Activated T-cell treated with anti-CD3 and anti-CD28 coated beads, Interleukin-2, amount 50 U/mL, for 24 hours (primary cell): ENCODE results near the gene LGI1.

Experiments
- DNase-seq: peaks from one replicate; pipeline ENCODE4 v3.0.0-alpha.2; 2020
- H3K27ac Mint-ChIP-seq: 2 replicates; pipeline ENCODE4 v1.8.0; 2020; ENCODE audit warnings: mild to moderate bottlenecking, mixed read lengths
- H3K27me3 Mint-ChIP-seq: 2 replicates; pipeline ENCODE4 v1.8.0; 2020; ENCODE audit warnings: mixed read lengths
- H3K36me3 Mint-ChIP-seq: 2 replicates; pipeline ENCODE4 v1.8.0; 2020; ENCODE audit warnings: low read depth, mixed read lengths
- H3K4me1 Mint-ChIP-seq: 2 replicates; pipeline ENCODE4 v1.8.0; 2020; ENCODE audit warnings: low read depth, mixed read lengths
- H3K4me3 Mint-ChIP-seq: 2 replicates; pipeline ENCODE4 v1.8.0; 2020; ENCODE audit warnings: mild to moderate bottlenecking, moderate library complexity, mixed read lengths
- H3K9me3 Mint-ChIP-seq: 2 replicates; pipeline ENCODE4 v1.8.0; 2020; ENCODE audit warnings: mixed read lengths

LGI1 gene

DNA sequence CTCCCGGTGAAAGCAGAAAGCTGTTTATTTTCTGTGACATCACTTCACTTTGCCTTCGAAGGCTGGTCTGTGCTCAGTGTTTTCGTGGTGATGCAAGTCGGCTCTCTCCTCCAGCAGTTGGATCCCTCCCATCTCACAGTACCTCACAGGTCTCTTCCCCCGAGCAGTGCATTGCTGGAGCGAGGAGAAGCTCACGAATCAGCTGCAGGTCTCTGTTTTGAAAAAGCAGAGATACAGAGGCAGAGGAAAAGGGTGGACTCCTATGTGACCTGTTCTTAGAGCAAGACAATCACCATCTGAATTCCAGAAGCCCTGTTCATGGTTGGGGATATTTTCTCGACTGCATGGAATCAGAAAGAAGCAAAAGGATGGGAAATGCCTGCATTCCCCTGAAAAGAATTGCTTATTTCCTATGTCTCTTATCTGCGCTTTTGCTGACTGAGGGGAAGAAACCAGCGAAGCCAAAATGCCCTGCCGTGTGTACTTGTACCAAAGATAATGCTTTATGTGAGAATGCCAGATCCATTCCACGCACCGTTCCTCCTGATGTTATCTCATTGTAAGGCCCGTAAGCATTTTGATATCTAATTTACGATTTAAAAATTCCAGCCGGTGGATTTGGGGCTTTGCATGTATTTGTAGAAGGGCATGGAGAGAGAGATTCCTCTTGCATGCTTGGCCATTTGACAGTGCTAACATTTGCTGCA lies at the start of gene LGI1:
TSS of gene LGI1 (plus strand) at position 136 of the 707 bp plus-strand sequence. CDS start at position 345, 209 bp downstream.
- Mint-ChIP-seq H3K36me3 (no peaks in the 10 kb centered on the region), H3K4me3 (no peak within 1 kb of the TSS), H3K4me1 (peaks cover 14% of the 10 kb centered on the region), H3K27me3 (peaks cover 54% of the 10 kb centered on the region), H3K27ac (no peak within 1 kb of the TSS), H3K9me3 (no peaks in the 10 kb centered on the region)
- DNase-seq: no peak

DNA sequence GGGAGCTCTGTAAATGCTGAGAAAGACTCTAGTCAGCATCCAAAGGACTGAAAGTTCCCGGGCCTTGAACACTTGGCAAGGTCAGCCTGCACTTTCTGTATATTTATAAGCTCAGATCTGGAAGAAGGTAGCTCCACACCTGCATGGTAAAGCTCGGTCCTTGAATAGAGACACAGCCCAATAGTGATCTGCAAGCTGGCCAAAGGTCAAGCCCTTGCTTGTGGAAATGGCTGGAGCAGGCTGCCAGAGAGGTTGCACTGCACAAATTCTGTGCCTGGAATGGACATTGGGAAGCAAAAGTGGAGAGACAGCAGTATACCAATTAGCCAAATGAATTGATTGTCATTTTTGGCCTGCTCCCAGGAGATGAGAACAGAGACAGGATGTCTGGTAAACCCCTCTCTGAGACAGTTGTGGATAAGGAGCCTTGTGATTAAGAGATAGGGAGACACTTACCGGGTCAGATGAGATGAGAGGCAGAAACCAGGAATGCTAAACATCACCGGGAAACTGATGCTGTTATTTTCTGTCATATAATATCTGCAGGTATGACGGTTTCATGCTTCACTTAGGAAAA lies 47.3 kb upstream of the LGI1 start:
- no peaks in the 10 kb centered on the region for H3K36me3 Mint-ChIP-seq
- peaks cover 2% of the 10 kb centered on the region for H3K27me3 Mint-ChIP-seq
- no peak overlapping the region for H3K4me3 Mint-ChIP-seq
- no peaks in the 10 kb centered on the region for H3K9me3 Mint-ChIP-seq
- no peak for DNase-seq
- H3K4me1 Mint-ChIP-seq: peaks cover 16% of the 10 kb centered on the region
- H3K27ac Mint-ChIP-seq: no peak overlapping the region

DNA sequence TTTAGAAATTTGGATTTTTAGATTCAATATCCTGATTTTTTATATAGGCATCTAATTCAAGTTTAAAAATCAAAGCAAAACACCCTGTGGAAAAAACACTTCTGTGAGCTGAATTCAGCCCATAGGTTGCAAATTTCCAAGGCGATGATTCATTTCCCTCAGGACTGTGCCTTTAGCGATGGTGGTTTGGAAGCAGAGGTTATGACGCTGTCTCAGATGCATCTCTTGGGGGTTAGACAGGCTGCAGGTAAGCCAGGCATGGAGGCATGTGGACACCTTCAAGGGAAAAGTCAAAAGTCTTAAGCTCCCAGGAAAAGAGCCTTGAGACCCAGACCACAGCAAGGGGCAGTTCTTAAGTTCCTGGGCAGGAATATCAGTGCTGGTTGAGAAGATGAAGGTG lies 45.8 kb upstream of the LGI1 start:
- peaks cover 13% of the 10 kb centered on the region for H3K4me1 Mint-ChIP-seq
- DNase-seq: no peak
- no peaks in the 10 kb centered on the region for H3K9me3 Mint-ChIP-seq
- no peak overlapping the region for H3K4me3 Mint-ChIP-seq
- no peak overlapping the region for H3K27ac Mint-ChIP-seq
- peaks cover 2% of the 10 kb centered on the region for H3K27me3 Mint-ChIP-seq
- no peaks in the 10 kb centered on the region for H3K36me3 Mint-ChIP-seq

DNA sequence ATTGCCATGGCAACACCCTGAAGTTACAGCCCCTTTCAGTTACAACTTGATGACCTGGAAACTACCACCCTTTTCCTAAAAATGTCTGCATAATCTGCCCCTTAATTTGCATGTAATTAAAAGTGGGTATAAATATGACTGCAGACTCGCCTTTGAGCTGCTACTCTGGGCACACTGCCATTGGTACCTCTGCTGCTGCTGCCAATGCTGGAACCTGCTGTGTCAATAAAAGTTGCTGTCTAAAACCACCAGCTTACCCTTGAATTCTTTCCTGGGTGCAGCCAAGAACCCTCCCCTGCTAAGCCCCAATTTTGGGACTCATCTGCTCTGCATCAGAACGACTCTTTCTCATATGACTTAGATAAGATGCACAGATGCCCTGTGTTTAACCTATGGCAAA lies 45.1 kb upstream of the LGI1 start:
- Mint-ChIP-seq H3K27ac (no peak overlapping the region), H3K27me3 (peaks cover 8% of the 10 kb centered on the region), H3K36me3 (no peaks in the 10 kb centered on the region), H3K4me1 (peaks cover 6% of the 10 kb centered on the region), H3K4me3 (no peak overlapping the region), H3K9me3 (no peaks in the 10 kb centered on the region)
- DNase-seq: no peak

DNA sequence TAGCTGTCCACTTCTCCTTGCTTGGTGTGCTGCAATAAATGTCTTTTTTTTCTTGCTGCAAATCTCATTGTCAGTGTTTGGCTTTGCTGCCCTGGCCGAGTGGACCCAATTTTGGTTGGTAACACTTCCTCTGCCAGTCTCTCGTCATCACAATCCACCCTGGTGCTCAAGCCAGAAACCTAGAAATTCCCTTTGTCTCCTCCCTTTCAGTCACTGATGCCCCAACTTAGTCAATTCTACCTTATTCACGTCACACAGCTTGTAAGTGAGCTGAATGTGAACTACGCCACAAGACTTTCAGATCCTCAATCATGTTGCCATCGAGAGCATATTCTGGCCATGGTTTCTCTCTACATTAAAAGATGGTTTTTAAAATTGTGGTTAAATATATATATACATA lies 42.4 kb upstream of the LGI1 start:
- Mint-ChIP-seq H3K36me3 (no peaks in the 10 kb centered on the region), H3K9me3 (no peaks in the 10 kb centered on the region), H3K27me3 (peaks cover 26% of the 10 kb centered on the region), H3K4me1 (no peaks in the 10 kb centered on the region), H3K27ac (no peak overlapping the region), H3K4me3 (no peak overlapping the region)
- DNase-seq: no peak

DNA sequence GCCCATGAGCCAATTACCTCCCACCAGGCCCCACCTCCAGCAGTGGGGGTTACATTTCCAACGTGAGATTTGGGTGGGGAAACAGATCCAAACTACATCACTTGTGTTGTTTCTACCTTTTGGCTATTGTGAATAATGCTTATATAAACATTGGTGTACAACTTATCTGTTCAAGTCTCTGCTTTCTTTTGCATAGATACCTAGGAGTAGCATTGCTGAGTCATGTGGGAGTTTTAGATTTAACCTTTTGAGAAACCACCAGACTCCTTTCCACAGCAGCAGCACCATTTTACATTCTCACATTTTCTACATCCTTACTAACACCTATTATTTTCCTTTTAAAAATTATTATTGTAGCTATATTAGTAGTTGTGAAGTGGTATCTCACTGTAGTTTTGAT lies 41.0 kb upstream of the LGI1 start:
- Mint-ChIP-seq H3K9me3 (no peaks in the 10 kb centered on the region), H3K4me3 (no peak overlapping the region), H3K36me3 (no peaks in the 10 kb centered on the region), H3K4me1 (peaks cover 4% of the 10 kb centered on the region), H3K27me3 (peaks cover 35% of the 10 kb centered on the region), H3K27ac (no peak overlapping the region)
- no peak for DNase-seq

DNA sequence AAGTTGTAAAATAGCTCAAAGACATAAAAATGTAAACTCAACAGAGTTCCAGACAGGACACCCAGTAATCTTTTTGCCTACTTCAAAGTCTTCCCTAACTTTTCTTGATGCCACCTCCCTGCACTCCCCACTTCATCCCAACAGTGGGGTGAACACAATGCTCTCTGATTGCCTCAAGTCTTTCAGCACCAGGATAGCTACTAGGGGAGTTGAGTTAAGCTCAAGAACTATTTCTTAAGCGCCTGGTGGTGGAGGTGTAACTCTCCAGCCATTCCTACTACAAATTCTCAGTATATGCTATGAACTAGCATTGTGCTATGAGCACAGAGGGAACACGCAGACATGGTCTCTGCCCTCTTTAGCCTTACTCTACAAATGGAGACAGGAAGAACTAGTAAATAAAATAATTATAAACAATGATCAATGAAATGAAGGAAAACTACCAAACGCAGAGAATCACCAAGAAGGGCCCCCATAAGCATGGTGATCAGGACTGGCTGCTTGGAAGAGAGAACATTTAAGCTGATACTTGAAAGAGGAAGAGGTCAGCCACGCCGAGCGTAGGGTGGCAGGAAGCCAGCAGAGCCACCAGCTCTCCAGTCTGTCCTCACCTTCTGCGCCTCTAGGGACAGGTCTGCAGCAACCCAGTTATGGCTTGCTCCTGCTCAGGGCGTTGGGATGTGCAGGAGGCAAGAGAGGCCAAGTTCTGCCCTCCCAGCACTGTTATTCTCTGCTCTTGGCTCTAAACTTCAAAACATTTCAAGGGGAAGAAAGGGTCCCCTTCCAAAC lies 38.6 kb upstream of the LGI1 start:
- Mint-ChIP-seq H3K4me1 (peaks cover 4% of the 10 kb centered on the region), H3K9me3 (no peaks in the 10 kb centered on the region), H3K27ac (no peak overlapping the region), H3K36me3 (no peaks in the 10 kb centered on the region), H3K4me3 (no peak overlapping the region), H3K27me3 (peaks cover 50% of the 10 kb centered on the region)
- DNase-seq: no peak

DNA sequence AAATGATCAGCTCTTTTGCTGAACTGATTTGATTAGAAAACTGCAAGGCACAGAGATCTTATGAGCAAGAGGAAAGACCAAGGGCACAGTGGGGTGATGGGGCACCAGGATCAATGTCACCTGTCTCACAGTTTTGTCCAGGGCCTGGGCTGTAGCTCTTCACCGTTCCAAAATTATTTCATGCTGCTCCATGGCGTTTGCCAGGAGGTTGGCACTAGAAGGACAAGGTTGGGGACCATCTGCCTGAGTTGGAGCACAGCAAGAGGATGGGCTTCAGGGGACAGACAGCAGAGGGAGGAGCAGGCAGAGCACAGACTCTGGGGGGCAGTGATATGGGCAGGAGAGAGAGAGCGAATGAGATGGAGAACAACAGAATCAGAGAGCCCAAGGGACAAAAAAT lies 37.8 kb upstream of the LGI1 start:
- no peaks in the 10 kb centered on the region for H3K36me3 Mint-ChIP-seq
- H3K4me1 Mint-ChIP-seq: peaks cover 4% of the 10 kb centered on the region
- H3K27ac Mint-ChIP-seq: no peak overlapping the region
- H3K9me3 Mint-ChIP-seq: no peaks in the 10 kb centered on the region
- H3K27me3 Mint-ChIP-seq: peaks cover 54% of the 10 kb centered on the region
- no peak for DNase-seq
- no peak overlapping the region for H3K4me3 Mint-ChIP-seq

DNA sequence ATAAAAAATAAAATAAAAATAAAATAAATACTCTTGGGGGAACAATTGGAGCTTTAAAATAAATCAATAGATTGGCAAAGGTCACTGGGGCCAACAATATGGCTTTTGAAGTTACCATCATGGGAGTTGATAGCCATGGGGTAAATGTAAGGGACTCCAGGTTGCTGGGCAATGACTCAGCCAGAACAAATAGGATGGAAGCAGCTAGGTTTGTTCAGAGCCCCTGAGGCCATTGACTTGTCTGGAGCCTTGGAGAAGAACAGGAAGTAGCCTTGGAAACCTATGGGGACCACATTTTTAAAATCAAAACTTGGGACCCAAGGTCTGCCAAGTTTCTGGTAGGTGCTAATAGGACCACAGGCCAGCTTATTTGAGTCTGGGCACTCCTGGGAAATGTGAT lies 35.2 kb upstream of the LGI1 start:
- Mint-ChIP-seq H3K4me1 (peaks cover 4% of the 10 kb centered on the region), H3K27me3 (peaks cover 64% of the 10 kb centered on the region), H3K27ac (no peak overlapping the region), H3K36me3 (no peaks in the 10 kb centered on the region), H3K4me3 (no peak overlapping the region), H3K9me3 (no peaks in the 10 kb centered on the region)
- no peak for DNase-seq

DNA sequence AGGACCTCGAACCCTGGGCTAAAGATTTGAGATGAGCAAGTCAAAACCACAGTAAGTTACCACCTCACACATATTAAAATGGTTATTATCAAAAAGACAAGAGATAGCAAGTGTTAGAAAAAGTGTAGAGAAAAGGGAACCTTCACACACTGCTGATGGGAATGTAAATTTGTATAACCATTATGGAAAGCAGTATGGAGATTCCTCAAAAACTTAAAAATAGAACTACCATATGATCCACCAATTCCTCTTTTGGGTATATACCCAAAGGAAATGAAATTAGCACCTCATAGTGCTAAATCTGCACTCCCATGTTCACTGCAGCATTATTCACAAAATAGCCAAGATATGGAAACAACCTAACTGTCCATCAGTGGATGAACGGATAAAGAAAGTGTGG lies 34.6 kb upstream of the LGI1 start:
- no peaks in the 10 kb centered on the region for H3K36me3 Mint-ChIP-seq
- H3K4me1 Mint-ChIP-seq: peaks cover 4% of the 10 kb centered on the region
- no peaks in the 10 kb centered on the region for H3K9me3 Mint-ChIP-seq
- H3K27me3 Mint-ChIP-seq: peaks cover 64% of the 10 kb centered on the region
- DNase-seq: no peak
- H3K27ac Mint-ChIP-seq: no peak overlapping the region
- no peak overlapping the region for H3K4me3 Mint-ChIP-seq

DNA sequence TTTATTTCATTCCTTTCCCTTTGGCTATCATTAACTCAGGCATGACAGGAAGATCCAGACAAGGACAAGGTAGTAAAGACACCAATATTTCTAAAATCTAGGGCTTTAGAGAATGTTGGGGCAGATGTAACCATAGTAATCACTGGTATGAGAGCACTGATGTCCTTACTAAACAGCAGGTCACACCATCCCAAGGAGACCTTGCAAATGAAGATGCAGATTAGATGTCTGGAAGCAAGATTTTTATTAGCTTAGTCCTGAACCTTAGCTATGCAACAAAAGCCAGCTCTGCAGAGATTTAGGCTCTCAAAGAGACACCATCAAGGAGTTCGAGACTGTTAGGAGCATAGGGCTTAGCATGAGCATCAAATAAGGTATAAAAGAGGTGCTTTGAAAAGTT lies 31.7 kb upstream of the LGI1 start:
- Mint-ChIP-seq H3K4me1 (no peaks in the 10 kb centered on the region), H3K9me3 (no peaks in the 10 kb centered on the region), H3K27me3 (peaks cover 68% of the 10 kb centered on the region), H3K36me3 (no peaks in the 10 kb centered on the region), H3K4me3 (no peak overlapping the region), H3K27ac (no peak overlapping the region)
- DNase-seq: no peak

DNA sequence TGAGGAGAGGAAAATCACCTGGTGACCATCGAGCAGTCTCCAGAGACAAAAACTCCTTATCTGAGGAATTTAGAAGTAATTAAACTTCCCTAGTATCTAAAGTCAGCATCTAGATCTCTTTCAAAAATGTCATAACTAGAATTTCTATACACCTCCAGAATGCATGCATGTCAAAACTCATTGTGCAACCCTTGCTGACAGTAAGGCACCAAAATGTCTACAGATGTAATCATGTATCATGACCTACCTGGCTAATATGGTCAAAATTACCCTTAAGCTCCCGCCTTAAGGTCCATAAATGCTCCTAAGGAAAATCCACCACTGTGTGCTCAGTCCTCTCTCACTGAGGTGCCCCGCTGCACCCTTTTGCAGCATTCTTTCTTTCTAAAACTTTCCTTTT lies 16.4 kb upstream of the LGI1 start:
- no peak overlapping the region for H3K27ac Mint-ChIP-seq
- H3K4me1 Mint-ChIP-seq: peaks cover 1% of the 10 kb centered on the region
- no peaks in the 10 kb centered on the region for H3K9me3 Mint-ChIP-seq
- DNase-seq: no peak
- H3K27me3 Mint-ChIP-seq: peaks cover 10% of the 10 kb centered on the region
- no peak overlapping the region for H3K4me3 Mint-ChIP-seq
- H3K36me3 Mint-ChIP-seq: no peaks in the 10 kb centered on the region

DNA sequence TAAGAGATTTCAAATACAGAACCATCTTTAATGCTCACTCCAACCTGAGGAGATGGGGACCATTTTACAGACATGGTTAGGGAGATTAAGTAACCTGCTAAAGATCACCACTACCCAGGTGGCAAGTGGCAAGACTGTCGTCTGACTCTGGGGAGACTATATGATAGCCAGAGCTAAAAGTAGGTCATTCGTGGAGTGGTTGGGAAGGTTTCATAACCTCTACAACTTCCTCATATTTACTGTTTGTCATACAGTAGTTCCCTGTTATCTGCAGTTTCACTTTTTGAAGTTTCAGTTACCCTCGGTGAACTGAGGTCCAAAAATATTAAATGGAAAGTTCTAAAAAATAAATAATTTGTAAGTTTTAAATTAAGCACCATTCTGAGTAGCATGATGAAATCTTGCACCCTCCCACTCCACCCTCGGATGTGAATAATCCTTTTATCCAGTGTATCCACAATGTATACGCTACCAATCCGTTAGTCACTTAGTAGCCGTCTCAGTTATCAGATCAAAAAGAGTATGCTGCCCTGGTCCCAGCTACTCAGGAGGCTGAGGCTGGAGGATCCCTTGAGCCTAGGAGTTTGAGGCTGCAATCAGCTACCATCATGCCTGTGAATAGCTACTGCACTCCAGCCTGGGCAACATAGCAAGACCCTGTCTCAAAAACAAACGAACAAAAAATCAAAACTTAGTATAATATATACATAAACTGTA lies 14.9 kb upstream of the LGI1 start:
- Mint-ChIP-seq H3K4me3 (no peak overlapping the region), H3K27ac (no peak overlapping the region), H3K27me3 (peaks cover 7% of the 10 kb centered on the region), H3K4me1 (peaks cover 1% of the 10 kb centered on the region), H3K9me3 (no peaks in the 10 kb centered on the region), H3K36me3 (no peaks in the 10 kb centered on the region)
- DNase-seq: no peak

DNA sequence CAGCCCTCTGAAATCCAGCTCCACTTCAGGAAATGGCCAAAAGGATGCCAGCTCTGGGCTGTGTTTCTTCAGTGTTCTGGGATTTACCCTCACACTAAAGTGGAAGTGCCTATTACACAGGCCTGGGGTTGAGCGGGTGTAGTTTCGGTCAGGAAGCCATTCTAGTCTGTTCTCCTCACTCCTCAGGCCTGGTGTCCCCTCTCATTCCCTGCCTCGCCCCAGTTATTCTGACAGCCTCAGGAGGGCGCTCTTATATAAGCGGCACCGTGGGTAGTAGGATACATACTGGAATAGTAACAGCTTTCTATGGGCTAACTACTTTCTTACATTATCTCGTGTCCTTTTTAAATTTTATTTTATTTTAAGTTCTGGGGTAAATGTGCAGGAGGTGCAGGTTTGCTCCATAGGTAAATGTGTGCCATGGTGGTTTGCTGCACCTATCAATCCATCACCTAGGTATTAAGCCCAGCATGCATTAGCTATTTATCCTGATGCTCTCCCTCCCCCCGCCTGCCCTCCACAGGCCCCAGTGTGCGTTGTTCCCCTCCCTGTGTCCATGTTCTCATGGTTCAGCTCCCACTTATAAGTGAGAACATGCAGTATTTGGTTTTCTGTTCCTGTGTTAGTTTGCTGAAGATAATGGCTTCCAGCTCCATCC lies 12.2 kb upstream of the LGI1 start:
- Mint-ChIP-seq H3K27me3 (peaks cover 7% of the 10 kb centered on the region), H3K36me3 (no peaks in the 10 kb centered on the region), H3K4me3 (no peak overlapping the region), H3K4me1 (peaks cover 1% of the 10 kb centered on the region), H3K9me3 (no peaks in the 10 kb centered on the region), H3K27ac (no peak overlapping the region)
- no peak for DNase-seq
